Measurements from ENCODE around the gene TAPT1. TPM values are rescaled to one million over a fixed set of nuclear protein-coding genes. Genes with fewer than 3 reads are reported as not detected.
"Not testable (repeated sequence)": the region's sequence is repeated elsewhere in the genome, so short reads cannot be mapped to it uniquely, and the experiment has no call there.

TAPT1 gene
- polyA plus RNA-seq (2012; ENCODE audit: missing spikeins): 8.4 TPM

GRCh38 chr4:16225863-16226815, at the start of gene TAPT1:
Gene TAPT1 (minus strand): TSS chr4:16226471. CDS start chr4:16226457, 14 bp downstream.
- peak; percentile 88 for FAIRE-seq
- TF ChIP-seq TAF1 (IDR thresholded peaks at IDR 0.05; ENCODE audit: borderline replicate concordance, low read depth, low read length): no peak
- peak; percentile 59; the same call in 1 of the 2 replicates for TF ChIP-seq POLR2A (IDR thresholded peaks at IDR 0.05; ENCODE audit: low read depth, low read length)
- peak; percentile 65 for DNase-seq (ENCODE audit: insufficient read length)

DNA sequence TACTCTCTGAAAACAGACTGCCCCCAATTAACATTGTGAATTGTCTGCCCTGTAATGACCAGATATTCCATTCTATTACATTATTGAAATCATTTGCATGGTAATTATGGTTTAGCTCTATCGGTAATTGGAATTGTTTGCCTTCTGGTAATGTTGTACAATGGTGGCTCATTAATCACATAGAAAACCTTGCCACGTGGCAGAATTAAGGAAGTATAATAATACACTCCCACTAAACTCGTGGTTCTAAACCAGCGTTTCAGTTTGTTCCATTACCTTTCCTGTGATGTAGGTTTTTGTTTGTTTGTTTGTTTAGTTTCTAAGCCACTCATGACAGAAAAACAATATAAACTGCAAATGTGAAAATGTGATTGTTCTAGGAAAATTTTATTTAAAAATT, 45.1 kb upstream of the TAPT1 start:
- FAIRE-seq (no peak), DNase-seq (ENCODE audit: insufficient read length) (no peak)
- TF ChIP-seq POLR2AphosphoS5 (IDR thresholded peaks at IDR 0.05; ENCODE audit: low read depth, low read length) (no peak), POLR2A (IDR thresholded peaks at IDR 0.05; ENCODE audit: low read depth, low read length) (no peak), TAF1 (IDR thresholded peaks at IDR 0.05; ENCODE audit: borderline replicate concordance, low read depth, low read length) (no peak)

GRCh38 chr4:16270454-16271328, 44.4 kb upstream of the TAPT1 start:
- no peak for FAIRE-seq
- TF ChIP-seq POLR2A (IDR thresholded peaks at IDR 0.05; ENCODE audit: low read depth, low read length): no peak
- no peak for TF ChIP-seq POLR2AphosphoS5 (IDR thresholded peaks at IDR 0.05; ENCODE audit: low read depth, low read length)
- TF ChIP-seq TAF1 (IDR thresholded peaks at IDR 0.05; ENCODE audit: borderline replicate concordance, low read depth, low read length): no peak
- no peak for DNase-seq (ENCODE audit: insufficient read length)

- not testable (repeated sequence) for FAIRE-seq; DNase-seq (ENCODE audit: insufficient read length)
Observed at GRCh38 chr4:16269742-16270453, 43.6 kb upstream of the TAPT1 start.

DNA sequence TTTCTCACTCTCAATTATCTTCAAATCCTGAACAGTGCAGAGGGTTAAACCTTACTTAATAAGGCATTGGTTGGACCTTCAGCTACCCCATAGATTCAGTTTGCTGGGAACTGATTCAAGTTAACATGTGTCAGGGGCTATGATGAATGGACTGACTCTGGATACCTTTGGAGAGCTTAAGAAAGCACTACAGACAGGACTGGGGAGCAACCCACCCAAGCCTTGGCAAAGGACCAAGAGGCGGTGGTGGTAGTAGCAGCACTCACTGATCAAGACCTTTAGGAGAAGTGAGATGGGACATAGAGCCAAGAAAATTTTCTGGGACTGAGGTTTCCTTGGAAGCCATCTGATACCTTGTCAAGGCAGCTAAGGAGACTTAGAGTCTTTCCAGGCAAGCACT, 43.0 kb upstream of the TAPT1 start:
- no peak for TF ChIP-seq POLR2A (IDR thresholded peaks at IDR 0.05; ENCODE audit: low read depth, low read length)
- no peak for TF ChIP-seq TAF1 (IDR thresholded peaks at IDR 0.05; ENCODE audit: borderline replicate concordance, low read depth, low read length)
- TF ChIP-seq POLR2AphosphoS5 (IDR thresholded peaks at IDR 0.05; ENCODE audit: low read depth, low read length): no peak
- DNase-seq (ENCODE audit: insufficient read length) (no peak), FAIRE-seq (no peak)

GRCh38 chr4:16268290-16268689, 42.0 kb upstream of the TAPT1 start:
- DNase-seq (ENCODE audit: insufficient read length): no peak
- FAIRE-seq: no peak
- no peak for TF ChIP-seq POLR2A (IDR thresholded peaks at IDR 0.05; ENCODE audit: low read depth, low read length)
- no peak for TF ChIP-seq POLR2AphosphoS5 (IDR thresholded peaks at IDR 0.05; ENCODE audit: low read depth, low read length)
- TF ChIP-seq TAF1 (IDR thresholded peaks at IDR 0.05; ENCODE audit: borderline replicate concordance, low read depth, low read length): no peak

DNA sequence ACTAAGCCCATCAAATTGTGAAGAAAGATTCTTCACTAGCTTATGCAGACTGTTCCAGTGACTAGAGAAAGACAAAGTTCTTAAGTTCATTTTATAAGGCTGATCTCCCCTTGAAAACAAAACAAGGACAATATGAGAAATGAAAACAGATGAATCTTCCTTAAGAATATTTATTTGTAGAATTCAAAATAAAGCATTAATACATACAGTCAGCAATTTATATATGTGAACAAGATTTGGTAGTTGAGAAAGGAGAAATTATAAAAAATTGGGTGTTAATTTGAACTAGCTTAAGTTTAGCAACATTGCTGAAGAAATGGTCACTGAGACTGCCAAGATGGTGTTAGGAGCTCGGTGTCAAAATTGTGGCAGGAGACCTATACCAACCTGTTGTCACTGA, 41.4 kb upstream of the TAPT1 start:
- no peak for TF ChIP-seq TAF1 (IDR thresholded peaks at IDR 0.05; ENCODE audit: borderline replicate concordance, low read depth, low read length)
- TF ChIP-seq POLR2A (IDR thresholded peaks at IDR 0.05; ENCODE audit: low read depth, low read length): no peak
- no peak for TF ChIP-seq POLR2AphosphoS5 (IDR thresholded peaks at IDR 0.05; ENCODE audit: low read depth, low read length)
- DNase-seq (ENCODE audit: insufficient read length) (no peak), FAIRE-seq (no peak)

GRCh38 chr4:16265820-16266219, 39.5 kb upstream of the TAPT1 start:
- DNase-seq (ENCODE audit: insufficient read length) (no peak), FAIRE-seq (no peak)
- no peak for TF ChIP-seq POLR2AphosphoS5 (IDR thresholded peaks at IDR 0.05; ENCODE audit: low read depth, low read length)
- TF ChIP-seq TAF1 (IDR thresholded peaks at IDR 0.05; ENCODE audit: borderline replicate concordance, low read depth, low read length): no peak
- no peak for TF ChIP-seq POLR2A (IDR thresholded peaks at IDR 0.05; ENCODE audit: low read depth, low read length)

GRCh38 chr4:16264798-16265197, 38.5 kb upstream of the TAPT1 start:
- no peak for DNase-seq (ENCODE audit: insufficient read length)
- no peak for FAIRE-seq
- TF ChIP-seq POLR2A (IDR thresholded peaks at IDR 0.05; ENCODE audit: low read depth, low read length): no peak
- no peak for TF ChIP-seq TAF1 (IDR thresholded peaks at IDR 0.05; ENCODE audit: borderline replicate concordance, low read depth, low read length)
- TF ChIP-seq POLR2AphosphoS5 (IDR thresholded peaks at IDR 0.05; ENCODE audit: low read depth, low read length): no peak

GRCh38 chr4:16263056-16263455, 36.8 kb upstream of the TAPT1 start:
- DNase-seq (ENCODE audit: insufficient read length) (no peak), FAIRE-seq (no peak)
- TF ChIP-seq POLR2AphosphoS5 (IDR thresholded peaks at IDR 0.05; ENCODE audit: low read depth, low read length): no peak
- no peak for TF ChIP-seq POLR2A (IDR thresholded peaks at IDR 0.05; ENCODE audit: low read depth, low read length)
- no peak for TF ChIP-seq TAF1 (IDR thresholded peaks at IDR 0.05; ENCODE audit: borderline replicate concordance, low read depth, low read length)

- DNase-seq (ENCODE audit: insufficient read length): no peak
- TF ChIP-seq POLR2AphosphoS5 (IDR thresholded peaks at IDR 0.05; ENCODE audit: low read depth, low read length) (no peak), TAF1 (IDR thresholded peaks at IDR 0.05; ENCODE audit: borderline replicate concordance, low read depth, low read length) (no peak), POLR2A (IDR thresholded peaks at IDR 0.05; ENCODE audit: low read depth, low read length) (no peak)
- FAIRE-seq: no peak
Observed at GRCh38 chr4:16262188-16262587, 35.9 kb upstream of the TAPT1 start.

All from GM12892 (cell line).